Thyroid gland (tissue), 4 donors: ENCODE measurements around the gene RILPL2. TPM values are rescaled to one million over a fixed set of nuclear protein-coding genes. Genes with fewer than 3 reads are reported as not detected.

Source experiments
- DNase-seq, 2 donors: peaks; one replicate each; pipeline ENCODE4 v3.0.0-alpha.2; 2019
- H3K27ac ChIP-seq, 3 donors: fragments of 200-600 bp; sonication (generic); 1 replicate in 2 of 3; 2 replicates in 1 of 3; pipeline ENCODE4 v1.5.1; 2016 to 2019; ENCODE audit warnings: mild to moderate bottlenecking in 1 of 3, moderate library complexity in 1 of 3
- H3K27me3 ChIP-seq: fragments of 200-600 bp; sonication (generic); one replicate; pipeline ENCODE4 v1.5.1; 2019
- H3K36me3 ChIP-seq, 2 donors: fragments of 200-600 bp; sonication (generic); one replicate each; pipeline ENCODE4 v1.5.1; 2016 to 2019
- H3K4me1 ChIP-seq, 2 donors: fragments of 200-600 bp; sonication (generic); one replicate each; pipeline ENCODE4 v1.5.1; 2017 to 2019
- H3K4me3 ChIP-seq, 3 donors: fragments of 200-600 bp; sonication (generic); replicated peaks in 1 of 3; 1 replicate in 2 of 3; 2 replicates in 1 of 3; pipeline ENCODE4 v1.5.1; 2016; ENCODE audit warnings: mild to moderate bottlenecking in 1 of 3
- H3K9me3 ChIP-seq: fragments of 200-600 bp; sonication (generic); one replicate; pipeline ENCODE4 v1.5.1; 2017
- CTCF ChIP-seq, 6 experiments: fragments of 200-600 bp in 3 of 6; fragments of 450-650 bp in 3 of 6; sonication (generic) in 3 of 6; IDR thresholded peaks; one replicate each; pipeline ENCODE4 v1.5.1; 2016 to 2019; ENCODE audit warnings: antibody characterized with exemption in 6 of 6, mild to moderate bottlenecking in 2 of 6, inconsistent platforms in 1 of 6, moderate library complexity in 1 of 6
- POLR2A ChIP-seq, 2 donors: fragments of 450-650 bp; IDR thresholded peaks; one replicate each; pipeline ENCODE4 v1.6.1; 2017; ENCODE audit warnings: antibody characterized with exemption in 2 of 2, mild to moderate bottlenecking in 2 of 2, moderate library complexity in 1 of 2
- WGBS, 2 donors: methylation state at CpG; one replicate each; pipeline ENCODE4 v1.1.5; 2017; 5-methylcytosine and 5-hydroxymethylcytosine counted together
- intact Hi-C: fragments of 100-400 bp; cut with DNase I; formaldehyde crosslinking; loops from one replicate; pipeline ENCODE4 v1.15.1; 2023
- total RNA-seq, 4 donors: library from RNA; depleted of rRNA; stranded (reverse); fragments of >200 nt; gene quantifications; one replicate each; pipeline ENCODE4 v1.2.3, GENCODE V29; 2016

The RILPL2 gene
- total RNA-seq, 4 donors from 2014 or later: 10.7 to 15.2 (median 12.7) TPM

GRCh38 chr12:123401753-123402683 is 34.5 kb downstream of the RILPL2 start:
- 86 to 89% methylated on average over 15 of the region's 15 CpGs for WGBS, 2 donors
- TF ChIP-seq CTCF (IDR thresholded peaks at IDR 0.05) (no peak), POLR2A (IDR thresholded peaks at IDR 0.05) (no peak)
- Histone ChIP-seq H3K27ac (no peak overlapping the region), H3K9me3 (no peaks in the 10 kb centered on the region), H3K4me3 (no peak overlapping the region), H3K27me3 (no peaks in the 10 kb centered on the region), H3K4me1 (peaks cover 15 to 21% of the 10 kb centered on the region in 2 donors), H3K36me3 (peaks cover 44 to 57% of the 10 kb centered on the region in 2 donors)
- no peak for DNase-seq
- intact Hi-C loops: no loop called here

- Histone ChIP-seq H3K27ac (peak overlapping the region; percentile 37 to 79 (median 55)), H3K4me3 (no peak overlapping the region), H3K4me1 (peaks cover 15 to 17% of the 10 kb centered on the region in 2 donors), H3K36me3 (peaks cover 43 to 57% of the 10 kb centered on the region in 2 donors), H3K27me3 (no peaks in the 10 kb centered on the region), H3K9me3 (no peaks in the 10 kb centered on the region)
- 87 to 90% methylated on average over 6 of the region's 6 CpGs for WGBS, 2 donors
- no peak for DNase-seq
- TF ChIP-seq POLR2A (IDR thresholded peaks at IDR 0.05): no peak
- intact Hi-C loops: no loop called here
Measured at GRCh38 chr12:123399255-123399617, 37.2 kb downstream of the RILPL2 start.

- H3K9me3 ChIP-seq: no peaks in the 10 kb centered on the region
- peaks cover 38 to 53% of the 10 kb centered on the region in 2 donors for H3K36me3 ChIP-seq
- H3K4me3 ChIP-seq: no peak overlapping the region
- H3K27ac ChIP-seq: peak overlapping the region; percentile 37 to 79 (median 55)
- peaks cover 15 to 17% of the 10 kb centered on the region in 2 donors for H3K4me1 ChIP-seq
- TF ChIP-seq POLR2A (IDR thresholded peaks at IDR 0.05) (no peak), CTCF (IDR thresholded peaks at IDR 0.05) (no peak)
- 29 to 44% methylated on average over 8 to 14 of the region's 14 CpGs for WGBS, 2 donors
- intact Hi-C loops: no loop called here
- no peaks in the 10 kb centered on the region for H3K27me3 ChIP-seq
- peak; percentile 72 to 83 for DNase-seq
Measured at GRCh38 chr12:123398550-123399254, 37.8 kb downstream of the RILPL2 start.

GRCh38 chr12:123398177-123398549 is 38.3 kb downstream of the RILPL2 start:
- no peak overlapping the region for H3K4me3 ChIP-seq
- WGBS, 2 donors: 79 to 80% methylated on average over 10 of the region's 10 CpGs
- intact Hi-C loops: no loop called here
- H3K36me3 ChIP-seq: peaks cover 35 to 50% of the 10 kb centered on the region in 2 donors
- no peak for TF ChIP-seq POLR2A (IDR thresholded peaks at IDR 0.05)
- no peak for TF ChIP-seq CTCF (IDR thresholded peaks at IDR 0.05)
- no peaks in the 10 kb centered on the region for H3K27me3 ChIP-seq
- H3K4me1 ChIP-seq: peaks cover 15 to 17% of the 10 kb centered on the region in 2 donors
- DNase-seq: no peak
- peak overlapping the region in 2 of 3 donors; percentile 37 to 79 for H3K27ac ChIP-seq
- H3K9me3 ChIP-seq: no peaks in the 10 kb centered on the region

GRCh38 chr12:123397400-123397799 is 39.1 kb downstream of the RILPL2 start:
- H3K36me3 ChIP-seq: peaks cover 38 to 50% of the 10 kb centered on the region in 2 donors
- H3K27me3 ChIP-seq: no peaks in the 10 kb centered on the region
- DNase-seq: no peak
- no peak overlapping the region for H3K4me3 ChIP-seq
- peak overlapping the region in 1 of 3 donors; percentile 79 for H3K27ac ChIP-seq
- H3K9me3 ChIP-seq: no peaks in the 10 kb centered on the region
- intact Hi-C loops: no loop called here
- 96% methylated on average over 6 of the region's 6 CpGs for WGBS, 2 donors
- H3K4me1 ChIP-seq: peaks cover 18 to 21% of the 10 kb centered on the region in 2 donors
- TF ChIP-seq CTCF (IDR thresholded peaks at IDR 0.05) (no peak), POLR2A (IDR thresholded peaks at IDR 0.05) (no peak)
